ENCODE data around the gene PLEKHA7. TPM values are rescaled to one million over a fixed set of nuclear protein-coding genes. Genes with fewer than 3 reads are reported as not detected.

PLEKHA7 gene
- total RNA-seq, 4 donors from 2014 or later = 16.9 to 35.1 (median 24.1) TPM

DNA sequence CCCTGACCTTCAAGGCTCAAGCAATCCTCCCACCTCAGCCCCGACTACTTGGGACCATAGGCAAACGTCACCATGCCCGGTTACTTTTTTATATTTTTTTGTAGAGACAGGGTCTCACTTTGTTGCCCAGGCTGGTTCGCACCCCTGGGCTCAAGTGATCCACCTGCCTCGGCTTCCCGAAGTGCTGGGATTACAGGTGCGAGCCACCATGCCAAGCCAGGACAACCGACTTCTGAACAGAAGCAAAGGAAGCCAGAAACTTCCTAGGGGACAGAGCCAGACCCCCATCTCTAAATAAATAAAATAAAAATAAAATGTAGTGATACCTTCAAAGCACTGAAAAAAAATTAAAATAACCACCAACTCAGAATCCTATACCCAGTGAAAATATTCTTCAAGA, 249.3 kb downstream of the PLEKHA7 start:
- DNase-seq (ENCODE audit: low spot score in 2 of 2) = no peak
- WGBS, 2 donors = 92 to 95% methylated on average over 8 of the region's 8 CpGs
- no peak overlapping the region for H3K4me3 ChIP-seq (ENCODE audit: low read depth, poor library complexity, severe bottlenecking)
- TF ChIP-seq, protein P1, sequence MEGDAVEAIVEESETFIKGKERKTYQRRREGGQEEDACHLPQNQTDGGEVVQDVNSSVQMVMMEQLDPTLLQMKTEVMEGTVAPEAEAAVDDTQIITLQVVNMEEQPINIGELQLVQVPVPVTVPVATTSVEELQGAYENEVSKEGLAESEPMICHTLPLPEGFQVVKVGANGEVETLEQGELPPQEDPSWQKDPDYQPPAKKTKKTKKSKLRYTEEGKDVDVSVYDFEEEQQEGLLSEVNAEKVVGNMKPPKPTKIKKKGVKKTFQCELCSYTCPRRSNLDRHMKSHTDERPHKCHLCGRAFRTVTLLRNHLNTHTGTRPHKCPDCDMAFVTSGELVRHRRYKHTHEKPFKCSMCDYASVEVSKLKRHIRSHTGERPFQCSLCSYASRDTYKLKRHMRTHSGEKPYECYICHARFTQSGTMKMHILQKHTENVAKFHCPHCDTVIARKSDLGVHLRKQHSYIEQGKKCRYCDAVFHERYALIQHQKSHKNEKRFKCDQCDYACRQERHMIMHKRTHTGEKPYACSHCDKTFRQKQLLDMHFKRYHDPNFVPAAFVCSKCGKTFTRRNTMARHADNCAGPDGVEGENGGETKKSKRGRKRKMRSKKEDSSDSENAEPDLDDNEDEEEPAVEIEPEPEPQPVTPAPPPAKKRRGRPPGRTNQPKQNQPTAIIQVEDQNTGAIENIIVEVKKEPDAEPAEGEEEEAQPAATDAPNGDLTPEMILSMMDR (IDR thresholded peaks at IDR 0.05) = no peak
- no peak for TF ChIP-seq POLR2A (IDR thresholded peaks at IDR 0.05)
- intact Hi-C loops (cut with DNase I; ENCODE audit: low total_unique reads) = no loop called here

- H3K4me3 ChIP-seq (ENCODE audit: low read depth, poor library complexity, severe bottlenecking) = no peak overlapping the region
- WGBS, 2 donors = 85 to 93% methylated on average over 1 of the region's 1 CpG
- no peak for DNase-seq (ENCODE audit: low spot score in 2 of 2)
- intact Hi-C loops (cut with DNase I; ENCODE audit: low total_unique reads) = no loop called here
- TF ChIP-seq, protein P1 (IDR thresholded peaks at IDR 0.05) = no peak
These were observed 250.5 kb downstream of the PLEKHA7 start for GRCh38 chr11:16763746-16764145.

- DNase-seq (ENCODE audit: low spot score in 2 of 2) = no peak
- no peak overlapping the region for H3K4me3 ChIP-seq (ENCODE audit: low read depth, poor library complexity, severe bottlenecking)
- TF ChIP-seq POLR2A (IDR thresholded peaks at IDR 0.05) = no peak
- TF ChIP-seq, protein P1 (IDR thresholded peaks at IDR 0.05) = no peak
- WGBS, 2 donors = 75 to 78% methylated on average over 8 of the region's 8 CpGs
- intact Hi-C loops (cut with DNase I; ENCODE audit: low total_unique reads) = no loop called here
These were observed 254.2 kb downstream of the PLEKHA7 start for GRCh38 chr11:16759857-16760508.

- TF ChIP-seq POLR2A (IDR thresholded peaks at IDR 0.05) = no peak
- H3K4me3 ChIP-seq (ENCODE audit: low read depth, poor library complexity, severe bottlenecking) = no peak overlapping the region
- DNase-seq (ENCODE audit: low spot score in 2 of 2) = no peak
- WGBS, 2 donors = 95% methylated on average over 4 of the region's 4 CpGs
- intact Hi-C loops (cut with DNase I; ENCODE audit: low total_unique reads) = no loop called here
These were observed 255.7 kb downstream of the PLEKHA7 start for GRCh38 chr11:16758382-16759024.

DNA sequence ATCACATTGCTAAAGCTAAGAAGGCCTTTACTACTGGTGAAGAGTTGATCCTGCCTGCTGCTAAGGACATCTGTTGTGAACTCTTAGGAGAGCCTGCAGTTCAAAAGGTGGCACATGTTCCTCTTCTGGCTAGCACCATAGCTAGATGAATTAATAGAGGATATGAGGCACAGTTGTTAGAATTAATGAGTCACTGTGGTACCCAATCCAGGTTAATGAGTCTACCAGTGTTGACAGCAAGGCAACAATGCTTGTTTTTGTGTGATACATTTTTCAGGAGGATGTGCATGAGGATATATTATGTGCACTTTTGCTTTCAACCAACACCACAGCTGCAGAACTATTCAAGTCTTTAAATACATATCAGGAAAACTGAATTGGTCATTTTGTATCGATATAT, 263.8 kb downstream of the PLEKHA7 start:
- intact Hi-C loops (cut with DNase I; ENCODE audit: low total_unique reads) = no loop called here
- TF ChIP-seq, protein P1 (IDR thresholded peaks at IDR 0.05) = no peak
- TF ChIP-seq POLR2A (IDR thresholded peaks at IDR 0.05) = no peak
- no peak overlapping the region for H3K4me3 ChIP-seq (ENCODE audit: low read depth, poor library complexity, severe bottlenecking)
- no peak for DNase-seq (ENCODE audit: low spot score in 2 of 2)
- 96 to 100% methylated on average over 1 of the region's 1 CpG for WGBS, 2 donors

DNA sequence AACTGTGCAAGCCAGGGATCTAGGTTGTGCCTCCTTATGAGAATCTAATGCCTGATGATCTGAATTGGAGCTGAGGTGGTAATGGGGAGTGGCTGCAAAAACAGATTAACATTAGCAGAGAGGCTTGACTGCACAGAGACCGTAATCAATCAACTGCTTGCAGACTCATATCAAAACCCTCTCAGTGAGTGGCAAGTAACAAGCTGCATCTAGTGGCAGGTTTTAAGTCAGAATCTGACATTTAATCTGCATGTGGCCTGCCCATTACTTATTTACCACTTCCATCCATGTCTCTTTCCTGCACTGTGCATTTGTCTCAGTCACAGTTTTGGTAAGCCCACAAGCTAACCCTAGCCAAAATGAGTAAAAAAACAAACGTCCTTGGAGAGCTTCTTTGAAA, 264.5 kb downstream of the PLEKHA7 start:
- intact Hi-C loops (cut with DNase I; ENCODE audit: low total_unique reads) = no loop called here
- no peak for DNase-seq (ENCODE audit: low spot score in 2 of 2)
- WGBS, 2 donors = 60 to 63% methylated on average over 2 of the region's 2 CpGs
- TF ChIP-seq, protein P1 (IDR thresholded peaks at IDR 0.05) = no peak
- TF ChIP-seq POLR2A (IDR thresholded peaks at IDR 0.05) = no peak
- no peak overlapping the region for H3K4me3 ChIP-seq (ENCODE audit: low read depth, poor library complexity, severe bottlenecking)
